ENCODE results near the gene RTP3.

Gene RTP3

GRCh38 chr3:46497556-46498265 lies at the start of gene RTP3:
Gene RTP3, plus strand, starts transcription at chr3:46497976. Its CDS starts 87 bp downstream, at chr3:46498063.
- no peak for DNase-seq

GRCh38 chr3:46448721-46449120 lies 49.1 kb upstream of the RTP3 start:
- no peak for DNase-seq

GRCh38 chr3:46449755-46450552 lies 47.8 kb upstream of the RTP3 start:
- no peak for DNase-seq

GRCh38 chr3:46453526-46454208 lies 44.1 kb upstream of the RTP3 start:
- DNase-seq, result no peak

- DNase-seq, result no peak
Observed at GRCh38 chr3:46454209-46454595, 43.6 kb upstream of the RTP3 start.

- DNase-seq, result no peak
Observed at GRCh38 chr3:46454606-46455005, 43.2 kb upstream of the RTP3 start.

- no peak for DNase-seq
Observed at GRCh38 chr3:46455231-46456115, 42.3 kb upstream of the RTP3 start.

- DNase-seq, result no peak
Observed at GRCh38 chr3:46456118-46456517, 41.7 kb upstream of the RTP3 start.

GRCh38 chr3:46460051-46460450 lies 37.7 kb upstream of the RTP3 start:
- DNase-seq, result no peak

- DNase-seq, result no peak
Observed at GRCh38 chr3:46462111-46462510, 35.7 kb upstream of the RTP3 start.

- DNase-seq, result no peak
Observed at GRCh38 chr3:46462511-46462910, 35.3 kb upstream of the RTP3 start.

GRCh38 chr3:46463120-46463867 lies 34.5 kb upstream of the RTP3 start:
- no peak for DNase-seq

- DNase-seq, result no peak
Observed at GRCh38 chr3:46463868-46464241, 33.9 kb upstream of the RTP3 start.

- no peak for DNase-seq
Observed at GRCh38 chr3:46464326-46465195, 33.2 kb upstream of the RTP3 start, which contains the start of gene LTF. Gene LTF, minus strand, starts transcription at chr3:46464905. Its CDS starts 38 bp downstream, at chr3:46464867.

- DNase-seq, result no peak
Observed at GRCh38 chr3:46465196-46465520, 32.6 kb upstream of the RTP3 start.

- DNase-seq, result no peak
Observed at GRCh38 chr3:46466273-46466672, 31.5 kb upstream of the RTP3 start.

GRCh38 chr3:46466871-46467403 lies 30.8 kb upstream of the RTP3 start:
- no peak for DNase-seq

- no peak for DNase-seq
Observed at GRCh38 chr3:46467562-46467961, 30.2 kb upstream of the RTP3 start.

- no peak for DNase-seq
Observed at GRCh38 chr3:46468753-46469600, 28.8 kb upstream of the RTP3 start.
